SK-N-SH (cell line): Measurements from ENCODE around the gene C2CD4B. TPM values are rescaled to one million over a fixed set of nuclear protein-coding genes. Genes with fewer than 3 reads are reported as not detected.

Experiments
- CTCF ChIA-PET: fragments of 300-600, 350-600 bp; formaldehyde crosslinking; extraction: SDS; loops from one replicate; lab custom pipeline; 2021; lab: Yijun Ruan, JAX
- POLR2A ChIA-PET: fragments of 350-600 bp; sonication (Branson Sonifier 250); formaldehyde crosslinking; extraction: SDS; loops from one replicate; lab custom pipeline; 2020; ENCODE audit warnings: antibody characterized with exemption, inconsistent platforms; lab: Yijun Ruan, JAX
- DNase-seq: peaks from one replicate; pipeline ENCODE4 v3.0.0; 2012
- H2AFZ ChIP-seq: fragments of 200-600 bp; sonication (generic); 2 replicates; pipeline ENCODE4 v1.8.1; 2016; ENCODE audit warnings: antibody characterized with exemption, mild to moderate bottlenecking, low read depth
- H3F3A ChIP-seq: fragments of 200-600 bp; sonication (generic); replicated peaks from 2 replicates; pipeline ENCODE3; 2016; ENCODE audit warnings: antibody characterized with exemption, mild to moderate bottlenecking; ENCODE audit not compliant: insufficient read depth
- H3K27ac ChIP-seq, 2 experiments: fragments of 200-500 bp in 1 of 2; fragments of 200-600 bp in 1 of 2; sonication (Bioruptor generic) in 1 of 2; sonication (generic), shearing (Covaris generic) in 1 of 2; 2 replicates each; pipeline versions ENCODE4 v1.5.1 to v1.6.1; 2014 to 2016; ENCODE audit warnings: low read depth in 2 of 2, inconsistent platforms in 1 of 2, low read length in 1 of 2, mild to moderate bottlenecking in 1 of 2, mixed read lengths in 1 of 2
- H3K27me3 ChIP-seq: fragments of 200-600 bp; sonication (generic), shearing (Covaris generic); 2 replicates; pipeline ENCODE4 v1.6.1; 2016; ENCODE audit warnings: mixed run types; ENCODE audit not compliant: insufficient read depth
- H3K36me3 ChIP-seq, 2 experiments: fragments of 200-500 bp in 1 of 2; fragments of 200-600 bp in 1 of 2; sonication (Bioruptor generic) in 1 of 2; sonication (generic) in 1 of 2; replicated peaks in 1 of 2; 2 replicates each; pipeline versions ENCODE3 to v1.5.1; 2014 to 2016; ENCODE audit warnings: low read length in 1 of 2, mild to moderate bottlenecking in 1 of 2; ENCODE audit not compliant: insufficient read depth in 2 of 2, control insufficient read depth in 1 of 2
- H3K4me1 ChIP-seq, 2 experiments: fragments of 200-500 bp in 1 of 2; fragments of 200-600 bp in 1 of 2; sonication (Bioruptor generic) in 1 of 2; sonication (generic), shearing (Covaris generic) in 1 of 2; 2 replicates each; pipeline versions ENCODE4 v1.5.1 to v1.6.1; 2014 to 2016; ENCODE audit warnings: low read depth in 1 of 2, low read length in 1 of 2, mixed run types in 1 of 2; ENCODE audit not compliant: insufficient read depth in 2 of 2, control insufficient read depth in 1 of 2
- H3K4me2 ChIP-seq: fragments of 200-600 bp; sonication (generic), shearing (Covaris generic); 2 replicates; pipeline ENCODE4 v1.6.1; 2017; ENCODE audit warnings: mixed run types
- H3K4me3 ChIP-seq, 2 experiments: fragments of 200-500 bp in 1 of 2; fragments of 200-600 bp in 1 of 2; sonication (Bioruptor generic) in 1 of 2; sonication (generic), shearing (Covaris generic) in 1 of 2; 2 replicates each; pipeline versions ENCODE4 v1.5.1 to v1.8.1; 2014 to 2016; ENCODE audit warnings: low read depth in 2 of 2, inconsistent platforms in 1 of 2, low read length in 1 of 2, mild to moderate bottlenecking in 1 of 2, mixed read lengths in 1 of 2, moderate library complexity in 1 of 2
- H3K79me2 ChIP-seq: fragments of 200-600 bp; sonication (generic); 2 replicates; pipeline ENCODE4 v1.8.1; 2017; ENCODE audit warnings: mild to moderate bottlenecking; ENCODE audit not compliant: insufficient read depth
- H3K9ac ChIP-seq: fragments of 200-600 bp; sonication (generic); 2 replicates; pipeline ENCODE4 v1.6.1; 2017; ENCODE audit warnings: mixed run types
- H3K9me2 ChIP-seq: fragments of 200-600 bp; sonication (generic); 2 replicates; pipeline ENCODE4 v1.6.1; 2017; ENCODE audit warnings: mixed run types
- H3K9me3 ChIP-seq: fragments of 200-600 bp; sonication (generic); 2 replicates; pipeline ENCODE4 v1.6.1; 2017; ENCODE audit warnings: mixed run types, mild to moderate bottlenecking, moderate library complexity
- H4K20me1 ChIP-seq: fragments of 200-600 bp; sonication (generic); 2 replicates; pipeline ENCODE4 v1.6.1; 2017; ENCODE audit warnings: mild to moderate bottlenecking, mixed run types; ENCODE audit not compliant: insufficient read depth
- CTCF ChIP-seq: fragments of 200-600 bp; sonication (generic); IDR thresholded peaks from 2 replicates; pipeline ENCODE4 v1.6.1; 2017; ENCODE audit warnings: antibody characterized with exemption, mild to moderate bottlenecking, moderate library complexity
- ELF1 ChIP-seq: IDR thresholded peaks from 2 replicates; pipeline ENCODE4 v1.4.0; 2012
- FOSL2 ChIP-seq: IDR thresholded peaks from 2 replicates; pipeline ENCODE4 v1.4.0; 2012; ENCODE audit warnings: low read depth, mild to moderate bottlenecking, moderate library complexity, borderline replicate concordance
- MEF2A ChIP-seq: IDR thresholded peaks from 2 replicates; pipeline ENCODE4 v1.4.0; 2012; ENCODE audit warnings: low read depth, borderline replicate concordance
- NRF1 ChIP-seq: IDR thresholded peaks from 2 replicates; pipeline ENCODE4 v1.6.1; 2012; ENCODE audit warnings: low read depth, mild to moderate bottlenecking, low read length
- RCOR1 ChIP-seq: fragments of 150-350 bp; IDR thresholded peaks from 2 replicates; pipeline ENCODE4 v1.6.1; 2017; ENCODE audit warnings: antibody characterized with exemption, low read length
- RXRA ChIP-seq: IDR thresholded peaks from 2 replicates; pipeline ENCODE4 v1.4.0; 2012; ENCODE audit warnings: low read depth, mild to moderate bottlenecking, borderline replicate concordance
- SMC3 ChIP-seq: IDR thresholded peaks from 2 replicates; pipeline ENCODE4 v1.6.1; 2012; ENCODE audit warnings: low read depth, low read length, improper control_type of control experiment
- TAF1 ChIP-seq: IDR thresholded peaks from 2 replicates; pipeline ENCODE4 v1.6.1; 2012; ENCODE audit warnings: low read depth, mild to moderate bottlenecking, low read length, moderate library complexity, borderline replicate concordance
- WGBS: methylation state at CpG from one replicate; pipeline ENCODE4 v1.1.6; 2017; ENCODE audit warnings: low lambda C conversion rate; 5-methylcytosine and 5-hydroxymethylcytosine counted together
- polyA plus RNA-seq, 3 experiments: library from polyadenylated mRNA; depleted of rRNA; stranded (reverse); fragments of >200 nt; gene quantifications; 2 replicates each; pipeline ENCODE4 v1.2.3, GENCODE V29; 2012
- TF ChIP-seq, protein P1 (sequence below): IDR thresholded peaks from 2 replicates; pipeline ENCODE4 v1.4.0; 2012; ENCODE audit warnings: low read depth, borderline replicate concordance

Gene C2CD4B
- polyA plus RNA-seq, 1 of the 3 experiments (the other 2 are of a cell fraction), result not detected

- H3K9me3 ChIP-seq, result no peaks in the 10 kb centered on the region
These were observed 14.6 kb downstream of the C2CD4B start for GRCh38 chr15:62150445-62150844.

DNA sequence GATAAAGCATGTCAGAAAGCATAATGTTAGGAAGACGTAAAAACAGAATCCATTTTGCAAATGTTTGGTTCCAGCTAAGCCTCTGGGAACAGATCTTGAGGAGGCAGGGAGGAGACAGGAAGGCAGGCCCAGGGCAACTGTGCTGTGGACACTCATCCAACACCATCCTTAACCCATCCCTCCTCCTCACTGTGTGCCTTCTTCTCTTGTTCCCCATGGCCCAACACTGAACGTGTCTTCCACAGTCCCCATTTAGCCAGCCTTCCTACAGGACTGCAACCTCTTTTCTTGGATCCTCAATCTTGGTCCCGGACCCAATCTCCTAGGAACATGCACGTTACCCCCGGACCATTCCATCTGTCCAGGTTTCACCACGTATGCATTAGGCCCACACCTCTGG, 15.4 kb downstream of the C2CD4B start:
- CTCF ChIA-PET, result interaction anchor here (1.9 kb wide), 1 partner anchor 105 kb away, joined by 4 read pairs; no protein-coding TSS in a partner anchor
- no peaks in the 10 kb centered on the region for H3K9me3 ChIP-seq

More at GRCh38 chr15:62150445-62150844, 14.6 kb downstream of the C2CD4B start:
- H2AFZ ChIP-seq, result no peak overlapping the region
- POLR2A ChIA-PET, result no interaction called here
- TF ChIP-seq, protein P1, sequence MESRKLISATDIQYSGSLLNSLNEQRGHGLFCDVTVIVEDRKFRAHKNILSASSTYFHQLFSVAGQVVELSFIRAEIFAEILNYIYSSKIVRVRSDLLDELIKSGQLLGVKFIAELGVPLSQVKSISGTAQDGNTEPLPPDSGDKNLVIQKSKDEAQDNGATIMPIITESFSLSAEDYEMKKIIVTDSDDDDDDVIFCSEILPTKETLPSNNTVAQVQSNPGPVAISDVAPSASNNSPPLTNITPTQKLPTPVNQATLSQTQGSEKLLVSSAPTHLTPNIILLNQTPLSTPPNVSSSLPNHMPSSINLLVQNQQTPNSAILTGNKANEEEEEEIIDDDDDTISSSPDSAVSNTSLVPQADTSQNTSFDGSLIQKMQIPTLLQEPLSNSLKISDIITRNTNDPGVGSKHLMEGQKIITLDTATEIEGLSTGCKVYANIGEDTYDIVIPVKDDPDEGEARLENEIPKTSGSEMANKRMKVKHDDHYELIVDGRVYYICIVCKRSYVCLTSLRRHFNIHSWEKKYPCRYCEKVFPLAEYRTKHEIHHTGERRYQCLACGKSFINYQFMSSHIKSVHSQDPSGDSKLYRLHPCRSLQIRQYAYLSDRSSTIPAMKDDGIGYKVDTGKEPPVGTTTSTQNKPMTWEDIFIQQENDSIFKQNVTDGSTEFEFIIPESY, result no peak
- TF ChIP-seq FOSL2 (no peak), CTCF (no peak)
- H4K20me1 ChIP-seq, result no peaks in the 10 kb centered on the region
- H3F3A ChIP-seq, result no peaks in the 10 kb centered on the region
- no peak overlapping the region for H3K4me3 ChIP-seq
- no peak overlapping the region for H3K9ac ChIP-seq
- no peaks in the 10 kb centered on the region for H3K9me2 ChIP-seq
- H3K79me2 ChIP-seq, result no peaks in the 10 kb centered on the region
- no peaks in the 10 kb centered on the region for H3K27me3 ChIP-seq
- CTCF ChIA-PET, result interaction anchor here (1.9 kb wide), 1 partner anchor 104 kb away, joined by 4 read pairs; no protein-coding TSS in a partner anchor
- no peaks in the 10 kb centered on the region for H3K4me1 ChIP-seq
- no peak overlapping the region for H3K27ac ChIP-seq
- H3K4me2 ChIP-seq, result no peak overlapping the region
- H3K36me3 ChIP-seq, result no peaks in the 10 kb centered on the region
- DNase-seq, result no peak

More for the DNA sequence above, 15.4 kb downstream of the C2CD4B start:
- 64% methylated on average over 6 of the region's 6 CpGs for WGBS
- H2AFZ ChIP-seq, result no peak overlapping the region
- H3K4me2 ChIP-seq, result no peak overlapping the region
- no peaks in the 10 kb centered on the region for H3K36me3 ChIP-seq
- H3K9me2 ChIP-seq, result no peaks in the 10 kb centered on the region
- TF ChIP-seq TAF1 (no peak), FOSL2 (no peak), RXRA (no peak), NRF1 (no peak), RCOR1 (no peak), MEF2A (no peak), ELF1 (no peak), SMC3 (no peak)
- TF ChIP-seq, protein P1, result no peak
- no peaks in the 10 kb centered on the region for H3K79me2 ChIP-seq
- H3K4me3 ChIP-seq, result no peak overlapping the region
- H3K4me1 ChIP-seq, result no peaks in the 10 kb centered on the region
- DNase-seq, result no peak
- no peaks in the 10 kb centered on the region for H4K20me1 ChIP-seq
- H3K27ac ChIP-seq, result no peak overlapping the region
- no peaks in the 10 kb centered on the region for H3K27me3 ChIP-seq
- H3F3A ChIP-seq, result no peaks in the 10 kb centered on the region
- POLR2A ChIA-PET, result no interaction called here
- H3K9ac ChIP-seq, result no peak overlapping the region
